RKO (cell line): ENCODE data around the gene SNRPA1.

Experiments
- DNase-seq: peaks from one replicate; pipeline ENCODE4 v3.0.0-alpha.2; 2016; ENCODE audit warnings: low spot score

Gene SNRPA1

GRCh38 chr15:101242160-101242998, 52.7 kb downstream of the SNRPA1 start:
- no peak for DNase-seq

DNA sequence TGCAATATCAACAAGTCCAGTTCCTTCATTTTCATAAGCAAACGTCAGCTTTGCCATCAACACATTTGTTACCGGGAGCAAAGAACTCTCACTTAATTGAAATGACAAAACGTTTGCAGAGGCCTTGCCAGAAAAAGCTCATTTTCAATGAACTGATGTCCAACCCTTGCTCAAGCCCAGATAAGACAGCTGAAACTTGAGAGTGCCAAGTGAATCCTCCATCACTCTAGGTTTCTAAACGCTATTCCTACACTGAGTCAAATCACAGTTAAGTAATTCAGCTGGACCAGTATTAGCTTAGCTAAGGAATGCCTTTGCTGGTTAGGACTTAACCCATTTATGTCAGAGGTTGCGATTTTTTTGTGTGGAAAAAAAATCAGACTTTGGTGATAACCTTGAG, 54.7 kb downstream of the SNRPA1 start:
- DNase-seq, result no peak

DNA sequence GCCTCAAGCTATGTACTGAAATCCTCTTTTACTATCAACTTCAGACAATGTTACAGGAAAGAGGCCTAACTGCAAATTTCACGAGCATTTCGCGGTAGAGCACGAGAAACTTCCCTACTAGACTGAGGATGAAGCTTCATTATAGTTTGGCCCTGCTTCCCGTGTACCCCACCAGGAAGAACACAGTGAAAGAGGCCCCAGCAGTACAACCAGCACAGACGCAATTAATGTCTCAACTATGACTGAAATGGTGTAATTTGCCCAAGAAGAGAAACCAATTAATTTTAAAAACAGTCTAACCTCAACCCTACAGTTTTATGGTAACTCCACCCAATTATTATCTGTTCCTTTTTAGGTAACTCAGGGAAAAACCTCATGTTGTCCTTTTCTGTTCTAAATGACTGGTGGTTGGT, 55.3 kb downstream of the SNRPA1 start:
- no peak for DNase-seq

DNA sequence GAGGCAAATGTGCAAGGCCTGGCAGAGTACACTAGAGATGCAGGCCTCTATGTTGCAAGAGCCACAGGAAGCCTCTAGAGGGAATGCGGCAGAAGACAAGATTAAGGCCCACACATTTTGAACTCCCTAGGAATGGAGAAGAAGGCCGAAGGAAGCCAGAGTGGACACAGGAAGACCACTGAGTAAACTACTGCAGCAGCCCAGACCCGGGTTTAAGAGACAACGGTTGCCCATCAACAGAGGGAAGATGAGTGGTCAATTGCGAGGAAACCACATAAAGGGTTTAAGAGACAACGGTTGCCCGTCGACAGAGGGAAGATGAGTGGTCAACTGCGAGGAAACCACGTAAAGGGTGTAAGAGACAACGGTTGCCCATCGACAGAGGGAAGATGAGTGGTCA, 57.8 kb downstream of the SNRPA1 start:
- DNase-seq, result no peak

DNA sequence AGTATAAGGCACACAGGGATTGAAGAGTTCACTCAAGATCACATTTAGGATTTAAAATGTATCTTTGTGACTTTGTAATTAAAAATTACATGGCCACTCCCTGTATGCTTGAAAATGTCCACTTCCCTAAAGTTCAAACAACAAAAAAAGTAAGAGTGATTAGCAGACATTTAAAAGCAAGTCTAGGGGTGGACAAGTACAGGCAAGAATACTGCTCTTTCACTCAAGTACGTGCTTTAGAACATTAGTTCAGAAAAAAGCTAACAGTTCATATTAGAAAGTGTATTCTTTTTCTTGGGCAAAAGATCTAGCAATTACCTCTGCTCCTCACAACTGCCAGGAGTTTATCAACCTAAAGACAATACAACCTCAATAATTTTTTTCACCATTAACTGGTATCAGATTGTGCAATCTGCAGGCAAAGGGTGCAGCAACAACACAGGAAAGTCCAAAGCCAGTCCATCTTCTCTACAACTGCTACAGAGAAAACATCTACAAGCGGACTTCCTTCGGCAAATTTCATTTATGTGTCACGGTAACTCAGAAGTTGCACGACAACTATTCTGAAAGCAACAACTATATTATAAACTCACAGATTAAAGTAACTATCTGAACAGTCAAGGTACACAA, 61.3 kb downstream of the SNRPA1 start:
- DNase-seq, result no peak

- no peak for DNase-seq
Measured at GRCh38 chr15:101232677-101233076, 62.4 kb downstream of the SNRPA1 start.
